Upper lobe of left lung (tissue), 6 donors: ENCODE data around the gene IRAK1. TPM values are rescaled to one million over a fixed set of nuclear protein-coding genes. Genes with fewer than 3 reads are reported as not detected.

Source experiments
- ATAC-seq, 2 donors: fragments of 200-7000 bp; cut with Tn5 transposase; one replicate each; pipeline ENCODE4 v1.9.1; 2022; ENCODE audit warnings: mild to moderate bottlenecking in 2 of 2, moderate library complexity in 2 of 2; ENCODE audit not compliant: low FRiP score in 2 of 2
- DNase-seq, 2 donors: peaks; one replicate each; pipeline ENCODE4 v3.0.0-alpha.2; 2019 to 2020
- H3K27ac ChIP-seq, 4 donors: fragments of 200-600 bp; sonication (generic); one replicate each; pipeline ENCODE4 v1.5.1; 2016 to 2019
- H3K27me3 ChIP-seq, 4 donors: fragments of 200-600 bp; sonication (generic); one replicate each; pipeline ENCODE4 v1.5.1; 2017 to 2019
- H3K36me3 ChIP-seq, 4 donors: fragments of 200-600 bp; sonication (generic); one replicate each; pipeline ENCODE4 v1.5.1; 2016 to 2019
- H3K4me1 ChIP-seq, 4 donors: fragments of 200-600 bp; sonication (generic); one replicate each; pipeline ENCODE4 v1.5.1; 2018 to 2019
- H3K4me3 ChIP-seq, 4 donors: fragments of 200-600 bp; sonication (generic); one replicate each; pipeline ENCODE4 v1.5.1; 2017 to 2019; ENCODE audit warnings: mild to moderate bottlenecking in 2 of 4, moderate library complexity in 1 of 4
- H3K9me3 ChIP-seq, 4 donors: fragments of 200-600 bp; sonication (generic); one replicate each; pipeline ENCODE4 v1.5.1; 2018 to 2019
- CTCF ChIP-seq, 6 experiments: fragments of 450-650 bp in 4 of 6; fragments of 200-600 bp in 2 of 6; sonication (generic) in 2 of 6; IDR thresholded peaks; one replicate each; pipeline ENCODE4 v1.5.1; 2016 to 2019; ENCODE audit warnings: antibody characterized with exemption in 6 of 6
- EP300 ChIP-seq, 4 donors: sonication (generic); formaldehyde crosslinking; IDR thresholded peaks; one replicate each; pipeline ENCODE4 v1.5.1; 2017; ENCODE audit warnings: antibody characterized with exemption in 4 of 4, control low read depth in 2 of 4
- POLR2A ChIP-seq, 4 donors: fragments of 450-650 bp; IDR thresholded peaks; one replicate each; pipeline ENCODE4 v1.5.1; 2016 to 2017; ENCODE audit warnings: antibody characterized with exemption in 4 of 4, mild to moderate bottlenecking in 2 of 4
- POLR2AphosphoS5 ChIP-seq, 2 donors: sonication (generic); formaldehyde crosslinking; IDR thresholded peaks; one replicate each; pipeline ENCODE4 v1.5.1; 2017; ENCODE audit warnings: antibody characterized with exemption in 2 of 2
- WGBS, 2 donors: methylation state at CpG; one replicate each; pipeline ENCODE4 v1.1.5; 2017 to 2018; 5-methylcytosine and 5-hydroxymethylcytosine counted together
- total RNA-seq, 6 donors: library from RNA; depleted of rRNA in 4 of 6; stranded (reverse); fragments of >200 nt in 4 of 6; gene quantifications; one replicate each; pipeline versions ENCODE4 v1.1.0 to v1.2.1, GENCODE V29; 2016 to 2021
- donor health status: DM: no; HTN: no; CAD: no; lungs with moderate emphysema.
- donor health status: DM: no; HTN: yes; CAD: no; lungs with severe emphysema.

Gene IRAK1
- total RNA-seq, 6 donors from 2014 or later, result 49.4 to 236 (median 125) TPM

- DNase-seq, result peak; percentile 45 to 68
- no peak for TF ChIP-seq EP300 (IDR thresholded peaks at IDR 0.05)
- TF ChIP-seq POLR2AphosphoS5 (IDR thresholded peaks at IDR 0.05), result no peak
- TF ChIP-seq CTCF (IDR thresholded peaks at IDR 0.05), result no peak
- no peak for TF ChIP-seq POLR2A (IDR thresholded peaks at IDR 0.05)
- Histone ChIP-seq H3K36me3 (peaks cover 0 to 6% (median 0%) of the 10 kb centered on the region in 4 donors), H3K9me3 (no peaks in the 10 kb centered on the region), H3K27me3 (no peaks in the 10 kb centered on the region), H3K4me1 (peaks cover 0 to 22% (median 17%) of the 10 kb centered on the region in 4 donors), H3K4me3 (no peak overlapping the region), H3K27ac (no peak overlapping the region)
- 59 to 63% methylated on average over 5 to 8 of the region's 8 CpGs for WGBS, 2 donors
- ATAC-seq, result peak; percentile 46 to 58
Observed at GRCh38 chrX:154056770-154057241, 37.1 kb upstream of the IRAK1 start.

- DNase-seq (peak in 1 of 2 donors; percentile 65), ATAC-seq (peak; percentile 65 to 76)
- Histone ChIP-seq H3K36me3 (peaks cover 0 to 1% (median 0%) of the 10 kb centered on the region in 4 donors), H3K4me3 (no peak overlapping the region), H3K4me1 (peaks cover 3 to 32% (median 16%) of the 10 kb centered on the region in 4 donors), H3K9me3 (no peaks in the 10 kb centered on the region), H3K27ac (peak overlapping the region in 1 of 4 donors; percentile 9), H3K27me3 (no peaks in the 10 kb centered on the region)
- TF ChIP-seq POLR2AphosphoS5 (IDR thresholded peaks at IDR 0.05) (no peak), CTCF (IDR thresholded peaks at IDR 0.05) (peak; percentile 37 to 78 (median 48))
- 33 to 34% methylated on average over 7 to 8 of the region's 8 CpGs for WGBS, 2 donors
Observed at GRCh38 chrX:154051201-154051810, 31.6 kb upstream of the IRAK1 start.

DNA sequence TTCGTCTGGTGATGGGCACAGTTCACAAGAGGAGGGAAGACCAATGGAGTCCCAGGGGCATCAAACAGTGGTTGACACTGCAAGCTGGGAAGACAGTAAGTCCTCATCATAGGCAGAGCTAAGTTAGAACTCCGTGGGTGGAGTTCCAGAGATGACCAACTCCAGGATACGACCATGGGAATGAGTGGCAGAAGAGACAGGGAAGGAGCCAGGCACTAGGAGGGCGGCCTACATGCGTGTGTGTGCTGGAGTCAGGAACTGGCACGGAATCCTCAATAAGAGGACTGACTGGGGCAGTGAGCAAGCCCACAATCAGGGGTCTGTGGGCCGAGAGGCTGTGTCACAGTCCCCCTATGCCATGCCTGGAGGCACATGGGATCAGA lies 30.4 kb upstream of the IRAK1 start:
- Histone ChIP-seq H3K27me3 (no peaks in the 10 kb centered on the region), H3K27ac (peak overlapping the region in 2 of 4 donors; percentile 0 to 9), H3K4me3 (no peak overlapping the region), H3K9me3 (no peaks in the 10 kb centered on the region), H3K36me3 (no peaks in the 10 kb centered on the region), H3K4me1 (peaks cover 3 to 35% (median 20%) of the 10 kb centered on the region in 4 donors)
- DNase-seq (no peak), ATAC-seq (no peak)
- WGBS, 2 donors, result 71 to 78% methylated on average over 7 of the region's 7 CpGs
- no peak for TF ChIP-seq POLR2A (IDR thresholded peaks at IDR 0.05)

- ATAC-seq, result no peak
- H3K4me3 ChIP-seq, result no peak overlapping the region
- peak overlapping the region in 1 of 4 donors; percentile 18 for H3K27ac ChIP-seq
- no peak for DNase-seq
- no peaks in the 10 kb centered on the region for H3K36me3 ChIP-seq
- WGBS, 2 donors, result 59 to 80% methylated on average over 5 to 13 of the region's 13 CpGs
- no peaks in the 10 kb centered on the region for H3K27me3 ChIP-seq
- TF ChIP-seq EP300 (IDR thresholded peaks at IDR 0.05) (no peak), POLR2A (IDR thresholded peaks at IDR 0.05) (no peak), CTCF (IDR thresholded peaks at IDR 0.05) (no peak), POLR2AphosphoS5 (IDR thresholded peaks at IDR 0.05) (no peak)
- peaks cover 3 to 35% (median 20%) of the 10 kb centered on the region in 4 donors for H3K4me1 ChIP-seq
- H3K9me3 ChIP-seq, result no peaks in the 10 kb centered on the region
Observed at GRCh38 chrX:154049209-154050112, 29.8 kb upstream of the IRAK1 start.

GRCh38 chrX:154048398-154048797 lies 28.7 kb upstream of the IRAK1 start:
- Histone ChIP-seq H3K9me3 (no peaks in the 10 kb centered on the region), H3K36me3 (no peaks in the 10 kb centered on the region), H3K4me1 (peaks cover 3 to 35% (median 23%) of the 10 kb centered on the region in 4 donors), H3K4me3 (no peak overlapping the region), H3K27me3 (no peaks in the 10 kb centered on the region), H3K27ac (no peak overlapping the region)
- ATAC-seq, result no peak
- no peak for TF ChIP-seq POLR2A (IDR thresholded peaks at IDR 0.05)
- no peak for TF ChIP-seq EP300 (IDR thresholded peaks at IDR 0.05)
- no peak for TF ChIP-seq CTCF (IDR thresholded peaks at IDR 0.05)
- TF ChIP-seq POLR2AphosphoS5 (IDR thresholded peaks at IDR 0.05), result no peak
- no peak for DNase-seq
- 87 to 96% methylated on average over 10 to 11 of the region's 11 CpGs for WGBS, 2 donors
